ENCODE results near the gene SEZ6L.

SEZ6L gene

DNA sequence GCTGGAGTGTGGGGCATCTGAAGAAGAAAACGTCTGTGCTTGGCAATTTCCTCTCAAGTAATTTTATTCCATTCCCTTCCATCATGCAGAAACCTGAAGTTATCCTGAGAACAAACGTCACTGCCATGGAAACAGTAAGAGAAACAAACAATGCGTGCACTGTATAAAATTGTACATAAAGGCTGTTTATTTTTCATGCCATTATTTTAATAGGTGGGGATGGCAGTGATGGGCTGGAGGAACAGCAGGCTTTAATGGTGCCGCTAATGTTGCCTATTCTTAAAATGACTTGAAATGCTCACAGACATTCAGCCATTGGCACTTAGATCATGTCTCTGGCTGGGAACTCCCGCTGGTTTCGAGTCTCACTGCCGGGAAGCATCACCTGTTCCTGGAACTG is 7.5 kb upstream of the SEZ6L start:
- ChIA-PET POLR2A (no interaction called here), CTCF (interaction anchor here (0.8 to 1.0 kb wide), 2 partner anchors 11 to 168 kb away, joined by 3 to 4 read pairs; no protein-coding TSS in a partner anchor)
- H3K4me3 ChIP-seq (ENCODE audit: low read depth, low read length): no peak overlapping the region
- TF ChIP-seq, protein P1, sequence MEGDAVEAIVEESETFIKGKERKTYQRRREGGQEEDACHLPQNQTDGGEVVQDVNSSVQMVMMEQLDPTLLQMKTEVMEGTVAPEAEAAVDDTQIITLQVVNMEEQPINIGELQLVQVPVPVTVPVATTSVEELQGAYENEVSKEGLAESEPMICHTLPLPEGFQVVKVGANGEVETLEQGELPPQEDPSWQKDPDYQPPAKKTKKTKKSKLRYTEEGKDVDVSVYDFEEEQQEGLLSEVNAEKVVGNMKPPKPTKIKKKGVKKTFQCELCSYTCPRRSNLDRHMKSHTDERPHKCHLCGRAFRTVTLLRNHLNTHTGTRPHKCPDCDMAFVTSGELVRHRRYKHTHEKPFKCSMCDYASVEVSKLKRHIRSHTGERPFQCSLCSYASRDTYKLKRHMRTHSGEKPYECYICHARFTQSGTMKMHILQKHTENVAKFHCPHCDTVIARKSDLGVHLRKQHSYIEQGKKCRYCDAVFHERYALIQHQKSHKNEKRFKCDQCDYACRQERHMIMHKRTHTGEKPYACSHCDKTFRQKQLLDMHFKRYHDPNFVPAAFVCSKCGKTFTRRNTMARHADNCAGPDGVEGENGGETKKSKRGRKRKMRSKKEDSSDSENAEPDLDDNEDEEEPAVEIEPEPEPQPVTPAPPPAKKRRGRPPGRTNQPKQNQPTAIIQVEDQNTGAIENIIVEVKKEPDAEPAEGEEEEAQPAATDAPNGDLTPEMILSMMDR (IDR thresholded peaks at IDR 0.05; ENCODE audit: insufficient read depth, low read length, missing control alignments): no peak
- no peak for DNase-seq (ENCODE audit: low read depth, low spot score)

DNA sequence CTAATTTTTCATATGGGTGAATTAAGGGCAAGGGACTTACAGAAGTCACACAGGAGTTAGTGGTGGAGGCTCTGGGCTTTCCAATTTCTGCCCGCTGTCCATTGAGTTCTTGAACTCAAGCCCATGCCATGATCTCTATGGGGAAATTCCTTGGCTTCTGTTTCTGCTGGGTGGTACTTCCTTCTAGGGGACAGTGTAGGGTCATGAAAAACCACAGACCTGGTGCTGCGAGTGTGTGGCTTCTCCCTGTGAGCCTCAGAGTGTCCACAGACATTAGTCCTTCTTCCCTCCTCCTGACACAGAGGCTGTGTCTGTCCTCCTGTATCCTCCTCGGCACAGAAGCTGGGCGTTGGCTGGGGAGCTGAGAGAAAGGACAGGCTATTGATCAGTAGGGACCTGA is 6.3 kb upstream of the SEZ6L start:
- ChIA-PET POLR2A (no interaction called here), CTCF (interaction anchor here (0.7 to 1.9 kb wide), 3 partner anchors 9 to 298 kb away, joined by 3 to 6 read pairs (median 4); no protein-coding TSS in a partner anchor)
- no peak for DNase-seq (ENCODE audit: low read depth, low spot score)
- H3K4me3 ChIP-seq (ENCODE audit: low read depth, low read length): no peak overlapping the region
- TF ChIP-seq, protein P1 (IDR thresholded peaks at IDR 0.05; ENCODE audit: insufficient read depth, low read length, missing control alignments): no peak

DNA sequence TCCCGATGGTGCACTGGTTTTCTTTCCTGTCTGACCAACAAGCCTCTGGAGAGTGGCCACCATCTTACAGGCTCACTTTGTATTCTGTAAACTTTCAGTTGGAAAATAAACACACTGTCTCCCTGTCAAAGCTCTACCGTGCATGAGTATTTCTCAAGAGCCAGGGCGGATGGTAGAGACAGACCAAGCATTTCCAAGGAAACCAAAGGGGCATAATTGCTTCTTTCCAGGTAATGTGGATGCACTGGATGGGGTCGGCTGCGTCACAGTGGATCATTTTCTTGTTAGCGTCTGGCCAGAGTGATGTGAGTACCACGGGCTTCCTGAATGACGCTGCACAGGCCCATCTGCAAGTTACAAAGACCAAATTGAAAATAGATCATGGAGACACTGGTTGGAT is 5.1 kb upstream of the SEZ6L start:
- ChIA-PET POLR2A (no interaction called here), CTCF (interaction anchor here (1.9 kb wide), 1 partner anchor 8 kb away, joined by 6 read pairs; no protein-coding TSS in a partner anchor)
- no peak overlapping the region for H3K4me3 ChIP-seq (ENCODE audit: low read depth, low read length)
- TF ChIP-seq, protein P1 (IDR thresholded peaks at IDR 0.05; ENCODE audit: insufficient read depth, low read length, missing control alignments): no peak
- no peak for DNase-seq (ENCODE audit: low read depth, low spot score)

DNA sequence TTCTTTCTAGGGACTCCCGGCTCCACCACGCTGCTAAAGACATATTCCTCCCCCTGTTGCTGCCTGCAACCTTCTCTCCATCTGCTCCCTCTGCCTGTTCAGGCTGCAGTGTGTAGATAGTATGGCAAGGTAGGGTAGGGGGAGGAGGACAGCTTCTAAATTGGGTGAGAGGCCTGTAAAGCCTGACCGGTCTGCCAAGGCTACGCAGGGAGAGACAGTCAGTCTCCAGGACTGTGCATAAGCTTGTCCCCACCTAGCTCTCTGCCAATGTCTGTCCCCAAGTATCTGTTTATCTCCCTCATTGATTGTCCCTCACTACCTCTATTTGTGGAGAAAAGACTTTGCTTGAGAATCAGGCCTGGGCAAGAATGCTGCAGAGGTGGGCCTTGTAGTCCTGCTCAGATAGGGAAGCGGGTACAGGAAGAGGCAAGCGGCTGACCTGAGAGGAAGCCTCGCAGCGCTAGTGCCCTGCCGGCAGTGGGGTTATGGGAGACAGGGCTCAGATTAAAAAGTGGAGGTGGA is 871 bp upstream of the SEZ6L start:
- POLR2A ChIA-PET: no interaction called here
- CTCF ChIA-PET: interaction anchor here (1.4 kb wide), 1 partner anchor 163 kb away, joined by 4 read pairs; no protein-coding TSS in a partner anchor
- no peak overlapping the region for H3K4me3 ChIP-seq (ENCODE audit: low read depth, low read length)
- DNase-seq (ENCODE audit: low read depth, low spot score): no peak
- TF ChIP-seq, protein P1 (IDR thresholded peaks at IDR 0.05; ENCODE audit: insufficient read depth, low read length, missing control alignments): no peak

DNA sequence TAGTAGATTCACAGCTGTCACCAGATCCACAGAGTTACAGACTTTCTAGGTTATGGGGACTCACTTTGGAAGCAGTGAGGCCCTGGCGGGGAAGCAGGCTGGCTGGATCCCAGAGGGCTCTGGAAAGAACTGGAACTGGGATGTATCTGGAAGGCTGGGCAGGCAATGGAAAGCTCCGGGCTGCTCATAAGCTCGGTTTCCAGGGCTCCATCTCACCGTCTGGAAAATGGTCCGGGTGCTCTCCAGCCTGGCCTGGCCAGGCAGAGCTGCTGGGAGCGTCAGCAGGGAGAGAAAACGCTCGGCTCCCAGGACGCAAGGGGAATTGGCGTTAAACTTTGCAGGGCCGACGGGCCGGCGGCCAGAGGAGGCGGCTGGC is 335 bp upstream of the SEZ6L start:
- ChIA-PET POLR2A (no interaction called here), CTCF (no interaction called here)
- DNase-seq (ENCODE audit: low read depth, low spot score): no peak

DNA sequence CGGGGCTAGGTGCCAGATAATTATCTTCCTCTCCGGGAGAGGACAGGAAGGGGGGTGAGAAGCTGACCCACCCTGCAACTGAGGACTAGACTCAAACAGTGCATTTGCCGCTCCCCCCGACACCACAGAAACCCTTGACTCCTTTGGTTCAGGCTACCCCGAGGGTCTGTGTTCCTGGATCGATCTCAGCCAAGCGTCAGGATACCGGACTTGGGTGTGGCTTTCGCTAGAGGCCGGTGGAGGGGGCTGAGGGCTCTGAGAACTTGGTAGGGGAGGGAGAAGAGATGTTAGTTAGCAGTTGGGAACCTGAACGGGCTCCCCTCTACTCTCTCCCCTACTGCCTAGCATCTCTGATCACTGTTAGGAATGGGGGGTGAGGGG is 840 bp downstream of the SEZ6L start:
- CTCF ChIA-PET: interaction anchor here (7.6 kb wide), 1 partner anchor 162 kb away, joined by 74 read pairs; no protein-coding TSS in a partner anchor
- POLR2A ChIA-PET: no interaction called here
- TF ChIP-seq, protein P1 (IDR thresholded peaks at IDR 0.05; ENCODE audit: insufficient read depth, low read length, missing control alignments): no peak
- peak overlapping the region; percentile 30 for H3K4me3 ChIP-seq (ENCODE audit: low read depth, low read length)
- no peak for DNase-seq (ENCODE audit: low read depth, low spot score)

More for the DNA sequence above, 335 bp upstream of the SEZ6L start:
- H3K4me3 ChIP-seq (ENCODE audit: low read depth, low read length): peak overlapping the region; percentile 30
- TF ChIP-seq, protein P1 (IDR thresholded peaks at IDR 0.05; ENCODE audit: insufficient read depth, low read length, missing control alignments): no peak

All from AG04449 (cell line).